Activated T-helper 1 cell treated with anti-CD3 and anti-CD28 coated beads, Interleukin-12 subunit alpha, Interleukin-12 subunit beta, Interleukin-2, Interleukin-4 antibody, amounts not matched to agents 30 ng/mL and 10 ng/mL and 1 ng/mL, durations not matched to agents 14 hours and 24 hours and 36 hours (primary cell): ENCODE results near the gene ENSA. TPM values are rescaled to one million over a fixed set of nuclear protein-coding genes. Genes with fewer than 3 reads are reported as not detected.
"Not testable (repeated sequence)": the region's sequence is repeated elsewhere in the genome, so short reads cannot be mapped to it uniquely, and the experiment has no call there.

Source experiments
- DNase-seq: peaks from one replicate; pipeline ENCODE4 v3.0.0; 2021; ENCODE audit warnings: low spot score
- H3K27ac Mint-ChIP-seq: one replicate; pipeline ENCODE4 v1.8.0; 2021; ENCODE audit warnings: mild to moderate bottlenecking, mixed read lengths
- H3K27me3 Mint-ChIP-seq: one replicate; pipeline ENCODE4 v1.8.0; 2022; ENCODE audit warnings: mild to moderate bottlenecking, moderate library complexity, mixed read lengths; ENCODE audit not compliant: insufficient read depth
- H3K36me3 Mint-ChIP-seq: one replicate; pipeline ENCODE4 v1.8.0; 2021; ENCODE audit warnings: low read depth, mixed read lengths
- H3K4me1 Mint-ChIP-seq: one replicate; pipeline ENCODE4 v1.8.0; 2021; ENCODE audit warnings: low read depth, mixed read lengths
- H3K4me3 Mint-ChIP-seq: one replicate; pipeline ENCODE4 v1.8.0; 2021; ENCODE audit warnings: mild to moderate bottlenecking, moderate library complexity, mixed read lengths
- H3K9me3 Mint-ChIP-seq: one replicate; pipeline ENCODE4 v1.8.0; 2021; ENCODE audit warnings: mixed read lengths
- intact Hi-C: fragments of 100-400 bp; cut with micrococcal nuclease; formaldehyde crosslinking; loops from one replicate; pipeline ENCODE4 v1.15.1; 2024
- total RNA-seq: library from RNA; stranded (reverse); gene quantifications from 2 replicates; pipeline ENCODE4 v1.2.3, GENCODE V29; 2022

ENSA gene
- total RNA-seq, 1 donor from 2014 or later: 285 TPM

- peak overlapping the region; percentile 96 for H3K27ac Mint-ChIP-seq
- DNase-seq: no peak
- peak overlapping the region; percentile 95 for H3K4me3 Mint-ChIP-seq
- intact Hi-C loops: no loop called here
- H3K27me3 Mint-ChIP-seq: peaks cover 2% of the 10 kb centered on the region
- peaks cover 72% of the 10 kb centered on the region for H3K36me3 Mint-ChIP-seq
- peaks cover 43% of the 10 kb centered on the region for H3K4me1 Mint-ChIP-seq
- no peaks in the 10 kb centered on the region for H3K9me3 Mint-ChIP-seq
Observed at GRCh38 chr1:150575518-150576366, 53.7 kb downstream of the ENSA start.

GRCh38 chr1:150575072-150575489 lies 54.3 kb downstream of the ENSA start:
- H3K36me3 Mint-ChIP-seq: peaks cover 76% of the 10 kb centered on the region
- peak overlapping the region; percentile 96 for H3K27ac Mint-ChIP-seq
- DNase-seq: no peak
- H3K4me1 Mint-ChIP-seq: peaks cover 43% of the 10 kb centered on the region
- H3K9me3 Mint-ChIP-seq: no peaks in the 10 kb centered on the region
- H3K4me3 Mint-ChIP-seq: peak overlapping the region; percentile 95
- intact Hi-C loops: no loop called here
- peaks cover 2% of the 10 kb centered on the region for H3K27me3 Mint-ChIP-seq

GRCh38 chr1:150574260-150575071 lies 54.9 kb downstream of the ENSA start:
- Mint-ChIP-seq H3K27me3 (peaks cover 2% of the 10 kb centered on the region), H3K36me3 (peaks cover 81% of the 10 kb centered on the region), H3K9me3 (no peaks in the 10 kb centered on the region), H3K4me3 (peak overlapping the region; percentile 95), H3K27ac (peak overlapping the region; percentile 96), H3K4me1 (peaks cover 47% of the 10 kb centered on the region)
- DNase-seq: no peak
- intact Hi-C loops: no loop called here

- H3K27me3 Mint-ChIP-seq, H3K9me3 Mint-ChIP-seq, DNase-seq, intact Hi-C loops: not testable (repeated sequence)
- Mint-ChIP-seq H3K4me3 (peak overlapping the region; percentile 90), H3K4me1 (peaks cover 55% of the 10 kb centered on the region), H3K36me3 (peaks cover 79% of the 10 kb centered on the region), H3K27ac (peak overlapping the region; percentile 94)
Observed at GRCh38 chr1:150573648-150574071, 55.8 kb downstream of the ENSA start.

- Mint-ChIP-seq H3K36me3 (peaks cover 77% of the 10 kb centered on the region), H3K4me3 (peak overlapping the region; percentile 90), H3K27ac (peak overlapping the region; percentile 94), H3K4me1 (peaks cover 60% of the 10 kb centered on the region), H3K27me3 (no peaks in the 10 kb centered on the region), H3K9me3 (no peaks in the 10 kb centered on the region)
- intact Hi-C loops: no loop called here
- no peak for DNase-seq
Observed at GRCh38 chr1:150572918-150573647, 56.3 kb downstream of the ENSA start.

Other genes with a start within 250 kb of the ENSA start
- 77.3 and 77.4 TPM in 2 replicates for gene TARS2, start 142.2 kb downstream of the ENSA start, total RNA-seq
- 1.9 and 2.6 TPM in 2 replicates for gene ECM1, start 121.5 kb downstream of the ENSA start, total RNA-seq
- not detected in 2 replicates for gene FALEC, start 113.9 kb downstream of the ENSA start, total RNA-seq
- gene ADAMTSL4, start 80.2 kb downstream of the ENSA start, total RNA-seq: 1.2 and 1.3 TPM in 2 replicates
- 311 and 317 TPM in 2 replicates for gene MCL1, start 50.0 kb downstream of the ENSA start, total RNA-seq
- 19.1 and 20.5 TPM in 2 replicates for gene GOLPH3L, start 67.5 kb upstream of the ENSA start, total RNA-seq
- not detected in 2 replicates for gene HORMAD1, start 91.3 kb upstream of the ENSA start, total RNA-seq
- 31.7 and 34.2 TPM in 2 replicates for gene CTSS, start 136.2 kb upstream of the ENSA start, total RNA-seq
- gene CTSK, start 178.6 kb upstream of the ENSA start, total RNA-seq: 1.8 and 2.7 TPM in 2 replicates
- 32.4 and 32.5 TPM in 2 replicates for gene ARNT, start 247.0 kb upstream of the ENSA start, total RNA-seq